ENCODE results near the gene DCC.

DCC gene

DNA sequence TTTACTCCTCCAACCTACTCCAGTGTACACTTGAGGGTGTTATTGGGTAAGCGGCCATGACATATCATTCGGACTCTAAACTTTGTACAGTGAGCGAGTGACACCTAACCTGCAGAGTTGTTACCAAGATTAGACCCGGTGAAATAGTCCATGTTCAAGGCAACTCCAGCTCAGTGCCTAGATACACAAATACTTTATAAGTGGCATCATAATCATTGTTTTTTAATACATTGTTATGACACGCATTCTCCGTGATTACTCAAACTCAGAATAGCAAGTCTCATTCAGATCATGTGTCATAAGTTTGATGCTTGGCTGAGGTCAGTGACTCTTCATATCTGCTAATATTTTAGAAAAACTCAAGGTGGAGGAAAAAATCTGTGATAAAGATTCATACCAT lies 597.8 kb downstream of the DCC start:
- no peak for DNase-seq (ENCODE audit: low read depth)
- Histone ChIP-seq H3K4me1 (ENCODE audit: control insufficient read depth, insufficient read depth, low read length) (no peaks in the 10 kb centered on the region), H3K36me3 (ENCODE audit: control insufficient read depth, insufficient read depth, low read length, severe bottlenecking) (no peaks in the 10 kb centered on the region), H3K27me3 (replicated peaks; ENCODE audit: control insufficient read depth, insufficient read depth, low read length) (no peaks in the 10 kb centered on the region), H3K9ac (ENCODE audit: low read length) (no peak overlapping the region), H3K4me3 (ENCODE audit: low read length) (no peak overlapping the region), H3K9me3 (ENCODE audit: control insufficient read depth, low read length) (no peaks in the 10 kb centered on the region)

DNA sequence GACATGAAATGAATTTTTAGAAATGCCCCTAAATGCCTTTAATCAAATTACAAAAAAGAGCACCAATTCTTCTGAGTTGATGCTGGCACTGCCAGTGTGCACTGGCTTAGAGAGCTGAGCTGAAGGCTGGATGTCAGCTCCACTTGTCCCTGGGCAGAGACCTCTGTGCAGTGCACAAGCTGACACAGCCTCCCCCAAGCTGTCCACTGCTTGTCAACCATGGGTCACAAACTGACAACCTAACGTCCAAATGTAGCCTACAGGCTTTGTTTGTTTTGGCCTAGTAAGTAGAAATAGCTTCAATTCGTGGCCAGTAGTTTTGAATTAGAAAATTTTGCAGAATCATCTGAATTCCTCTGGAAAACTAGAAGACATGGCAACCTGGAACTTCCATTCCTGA lies 605.6 kb downstream of the DCC start:
- DNase-seq (ENCODE audit: low read depth) = no peak
- Histone ChIP-seq H3K9ac (ENCODE audit: low read length) (no peak overlapping the region), H3K27me3 (replicated peaks; ENCODE audit: control insufficient read depth, insufficient read depth, low read length) (no peaks in the 10 kb centered on the region), H3K4me3 (ENCODE audit: low read length) (no peak overlapping the region), H3K36me3 (ENCODE audit: control insufficient read depth, insufficient read depth, low read length, severe bottlenecking) (no peaks in the 10 kb centered on the region), H3K9me3 (ENCODE audit: control insufficient read depth, low read length) (no peaks in the 10 kb centered on the region), H3K4me1 (ENCODE audit: control insufficient read depth, insufficient read depth, low read length) (no peaks in the 10 kb centered on the region)

DNA sequence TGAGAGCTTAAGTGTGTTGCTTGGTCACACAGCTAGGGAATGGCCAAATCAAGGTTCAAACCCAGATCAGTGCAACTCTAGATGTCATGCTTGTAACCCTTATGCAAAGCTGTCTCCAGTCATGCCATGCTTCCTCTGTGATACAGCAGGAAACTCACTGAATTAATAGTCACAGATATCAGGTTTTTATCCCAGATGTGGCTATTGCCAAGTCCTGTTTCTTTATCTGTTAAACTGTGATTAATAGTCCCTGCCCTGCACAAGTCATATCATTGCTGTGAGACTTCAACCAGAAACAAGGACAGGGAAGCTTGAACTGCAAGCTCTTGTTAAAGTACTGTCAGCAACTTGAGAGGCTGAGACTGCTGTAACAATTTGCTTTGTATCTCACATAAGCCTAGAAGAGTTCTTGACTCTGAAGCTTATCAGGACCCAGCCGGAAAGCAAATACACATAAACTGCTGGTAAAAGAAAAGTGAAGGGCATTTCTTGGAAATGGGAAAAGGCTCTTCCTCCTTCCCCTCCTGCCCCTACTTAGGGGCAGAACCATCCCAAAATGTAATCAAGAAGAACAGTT lies 609.0 kb downstream of the DCC start:
- Histone ChIP-seq H3K4me1 (ENCODE audit: control insufficient read depth, insufficient read depth, low read length) (no peaks in the 10 kb centered on the region), H3K9ac (ENCODE audit: low read length) (no peak overlapping the region), H3K27me3 (replicated peaks; ENCODE audit: control insufficient read depth, insufficient read depth, low read length) (no peaks in the 10 kb centered on the region), H3K36me3 (ENCODE audit: control insufficient read depth, insufficient read depth, low read length, severe bottlenecking) (no peaks in the 10 kb centered on the region), H3K9me3 (ENCODE audit: control insufficient read depth, low read length) (no peaks in the 10 kb centered on the region), H3K4me3 (ENCODE audit: low read length) (no peak overlapping the region)
- no peak for DNase-seq (ENCODE audit: low read depth)

DNA sequence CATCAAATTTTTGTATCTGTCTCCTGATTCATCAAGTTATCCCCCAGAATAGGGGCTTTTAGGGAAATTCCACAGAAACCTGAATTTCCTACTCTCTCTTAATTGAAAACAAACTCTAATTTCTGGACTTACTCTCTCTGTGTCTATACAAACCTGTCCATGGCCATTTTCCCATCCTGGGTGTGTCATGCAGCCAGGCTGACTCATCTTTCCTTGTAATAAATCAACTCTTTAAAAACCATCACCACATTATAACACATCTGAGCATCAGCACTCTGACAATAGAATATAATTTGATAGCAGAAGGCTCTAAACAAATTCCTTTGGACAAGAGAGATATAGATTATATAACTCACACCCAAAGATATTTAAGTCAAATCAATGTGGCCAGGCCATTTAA lies 610.2 kb downstream of the DCC start:
- Histone ChIP-seq H3K9ac (ENCODE audit: low read length) (no peak overlapping the region), H3K4me3 (ENCODE audit: low read length) (no peak overlapping the region), H3K27me3 (replicated peaks; ENCODE audit: control insufficient read depth, insufficient read depth, low read length) (no peaks in the 10 kb centered on the region), H3K9me3 (ENCODE audit: control insufficient read depth, low read length) (no peaks in the 10 kb centered on the region), H3K36me3 (ENCODE audit: control insufficient read depth, insufficient read depth, low read length, severe bottlenecking) (no peaks in the 10 kb centered on the region), H3K4me1 (ENCODE audit: control insufficient read depth, insufficient read depth, low read length) (no peaks in the 10 kb centered on the region)
- no peak for DNase-seq (ENCODE audit: low read depth)

DNA sequence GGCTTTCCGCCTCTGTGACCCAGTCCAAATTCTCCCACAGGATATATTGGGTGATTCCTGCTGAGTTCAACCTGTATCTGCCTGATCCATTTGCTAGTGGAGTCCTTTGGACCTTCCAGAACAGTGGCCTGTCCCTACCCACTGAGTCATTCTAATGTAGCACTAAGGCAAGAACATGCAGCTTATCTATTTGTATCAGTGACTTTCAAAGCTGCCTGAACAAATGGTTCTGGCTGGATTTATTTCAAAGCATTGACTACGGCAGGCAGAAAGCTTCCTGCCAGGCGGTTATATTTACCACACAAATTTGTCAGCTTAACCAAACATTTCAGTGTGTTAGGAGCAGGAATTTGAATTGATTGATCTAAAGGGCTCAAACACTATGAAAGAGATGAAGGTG lies 613.4 kb downstream of the DCC start:
- no peak for DNase-seq (ENCODE audit: low read depth)
- Histone ChIP-seq H3K4me1 (ENCODE audit: control insufficient read depth, insufficient read depth, low read length) (no peaks in the 10 kb centered on the region), H3K36me3 (ENCODE audit: control insufficient read depth, insufficient read depth, low read length, severe bottlenecking) (no peaks in the 10 kb centered on the region), H3K9me3 (ENCODE audit: control insufficient read depth, low read length) (no peaks in the 10 kb centered on the region), H3K27me3 (replicated peaks; ENCODE audit: control insufficient read depth, insufficient read depth, low read length) (no peaks in the 10 kb centered on the region), H3K4me3 (ENCODE audit: low read length) (no peak overlapping the region), H3K9ac (ENCODE audit: low read length) (no peak overlapping the region)

DNA sequence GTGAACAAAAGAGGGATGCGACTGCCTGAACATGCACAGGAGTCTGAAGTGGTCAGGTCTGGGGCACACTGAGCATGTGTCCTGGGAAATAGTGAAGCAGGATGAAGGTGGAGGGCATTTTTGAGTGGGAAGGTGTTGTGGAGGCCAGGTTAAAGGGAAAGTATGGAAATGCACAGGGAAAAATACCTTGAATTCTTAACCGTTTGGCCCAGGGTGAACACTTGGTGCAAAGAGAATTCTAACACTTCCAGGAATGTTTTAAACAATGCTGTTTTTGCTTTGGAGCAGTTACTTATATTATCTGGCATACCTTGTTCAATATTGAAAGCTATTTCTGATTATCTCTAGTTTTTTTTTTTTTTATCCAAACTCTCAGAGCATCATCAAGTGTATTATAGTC lies 623.5 kb downstream of the DCC start:
- Histone ChIP-seq H3K27me3 (replicated peaks; ENCODE audit: control insufficient read depth, insufficient read depth, low read length) (no peaks in the 10 kb centered on the region), H3K9me3 (ENCODE audit: control insufficient read depth, low read length) (no peaks in the 10 kb centered on the region), H3K9ac (ENCODE audit: low read length) (no peak overlapping the region), H3K36me3 (ENCODE audit: control insufficient read depth, insufficient read depth, low read length, severe bottlenecking) (no peaks in the 10 kb centered on the region), H3K4me1 (ENCODE audit: control insufficient read depth, insufficient read depth, low read length) (no peaks in the 10 kb centered on the region), H3K4me3 (ENCODE audit: low read length) (no peak overlapping the region)
- DNase-seq (ENCODE audit: low read depth) = no peak

DNA sequence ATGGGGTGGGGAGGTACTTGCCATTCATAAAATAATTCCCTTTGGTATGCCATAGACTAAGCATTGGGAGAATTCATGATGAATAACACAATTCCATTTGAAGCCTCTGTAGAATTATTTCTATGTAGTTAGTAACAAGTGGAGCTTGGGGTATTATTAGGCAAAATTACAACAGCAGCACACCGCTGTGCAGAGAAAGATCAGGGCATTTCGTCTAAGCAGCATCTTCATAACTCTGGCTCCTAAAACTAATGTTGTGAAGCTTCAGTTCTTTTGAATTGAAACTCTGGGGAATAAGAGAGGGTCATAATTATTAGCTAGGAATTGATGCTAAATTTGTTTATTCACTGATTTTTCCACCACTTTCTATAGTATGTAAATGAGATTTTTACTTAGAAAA lies 630.7 kb downstream of the DCC start:
- Histone ChIP-seq H3K4me1 (ENCODE audit: control insufficient read depth, insufficient read depth, low read length) (no peaks in the 10 kb centered on the region), H3K27me3 (replicated peaks; ENCODE audit: control insufficient read depth, insufficient read depth, low read length) (no peaks in the 10 kb centered on the region), H3K36me3 (ENCODE audit: control insufficient read depth, insufficient read depth, low read length, severe bottlenecking) (no peaks in the 10 kb centered on the region), H3K9ac (ENCODE audit: low read length) (no peak overlapping the region), H3K4me3 (ENCODE audit: low read length) (no peak overlapping the region), H3K9me3 (ENCODE audit: control insufficient read depth, low read length) (no peaks in the 10 kb centered on the region)
- DNase-seq (ENCODE audit: low read depth) = no peak

DNA sequence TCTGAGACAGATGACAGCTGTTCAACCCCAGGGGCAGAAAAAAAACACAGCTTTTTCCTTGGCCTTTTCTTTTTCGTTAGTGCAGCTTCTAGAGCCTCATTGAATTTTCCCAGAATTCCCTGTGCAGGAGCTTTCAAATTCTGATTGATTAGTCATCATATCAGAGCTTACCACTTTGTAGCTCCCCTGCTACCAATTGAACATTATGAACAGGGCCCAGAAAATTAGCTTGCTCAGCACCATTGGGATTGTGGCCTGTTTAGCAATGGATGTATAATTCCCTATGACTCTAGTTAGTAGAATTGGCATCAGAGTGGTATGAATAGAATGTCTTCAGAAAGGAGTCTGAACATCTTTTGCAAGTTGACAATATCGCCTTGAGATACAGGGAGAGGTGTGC lies 631.1 kb downstream of the DCC start:
- no peak overlapping the region for H3K4me3 ChIP-seq (ENCODE audit: low read length)
- H3K27me3 ChIP-seq (replicated peaks; ENCODE audit: control insufficient read depth, insufficient read depth, low read length) = no peaks in the 10 kb centered on the region
- no peak overlapping the region for H3K9ac ChIP-seq (ENCODE audit: low read length)
- no peaks in the 10 kb centered on the region for H3K9me3 ChIP-seq (ENCODE audit: control insufficient read depth, low read length)
- DNase-seq (ENCODE audit: low read depth) = no peak
- H3K4me1 ChIP-seq (ENCODE audit: control insufficient read depth, insufficient read depth, low read length) = no peaks in the 10 kb centered on the region
- H3K36me3 ChIP-seq (ENCODE audit: control insufficient read depth, insufficient read depth, low read length, severe bottlenecking) = no peaks in the 10 kb centered on the region

DNA sequence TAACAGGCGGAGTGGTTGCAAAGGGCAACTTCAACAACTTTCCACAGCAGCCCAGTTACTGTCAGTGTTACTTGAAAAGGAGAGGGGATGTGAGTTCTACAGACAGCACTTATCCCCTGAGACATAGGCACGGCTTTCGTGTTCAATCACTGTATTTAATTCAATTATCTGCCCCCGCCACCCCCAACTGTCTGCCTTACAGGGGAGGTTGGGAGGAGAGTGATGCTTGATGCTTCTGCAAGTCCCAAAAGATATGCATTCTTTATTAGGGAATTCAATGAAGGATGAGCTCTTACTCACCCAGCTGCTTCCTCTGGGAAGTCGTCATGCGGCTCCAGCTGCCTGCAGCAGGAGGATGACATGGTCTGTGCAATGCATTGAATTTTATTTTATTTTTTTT lies 639.9 kb downstream of the DCC start:
- Histone ChIP-seq H3K9me3 (ENCODE audit: control insufficient read depth, low read length) (no peaks in the 10 kb centered on the region), H3K9ac (ENCODE audit: low read length) (no peak overlapping the region), H3K36me3 (ENCODE audit: control insufficient read depth, insufficient read depth, low read length, severe bottlenecking) (no peaks in the 10 kb centered on the region), H3K27me3 (replicated peaks; ENCODE audit: control insufficient read depth, insufficient read depth, low read length) (no peaks in the 10 kb centered on the region), H3K4me1 (ENCODE audit: control insufficient read depth, insufficient read depth, low read length) (no peaks in the 10 kb centered on the region), H3K4me3 (ENCODE audit: low read length) (no peak overlapping the region)
- DNase-seq (ENCODE audit: low read depth) = no peak

DNA sequence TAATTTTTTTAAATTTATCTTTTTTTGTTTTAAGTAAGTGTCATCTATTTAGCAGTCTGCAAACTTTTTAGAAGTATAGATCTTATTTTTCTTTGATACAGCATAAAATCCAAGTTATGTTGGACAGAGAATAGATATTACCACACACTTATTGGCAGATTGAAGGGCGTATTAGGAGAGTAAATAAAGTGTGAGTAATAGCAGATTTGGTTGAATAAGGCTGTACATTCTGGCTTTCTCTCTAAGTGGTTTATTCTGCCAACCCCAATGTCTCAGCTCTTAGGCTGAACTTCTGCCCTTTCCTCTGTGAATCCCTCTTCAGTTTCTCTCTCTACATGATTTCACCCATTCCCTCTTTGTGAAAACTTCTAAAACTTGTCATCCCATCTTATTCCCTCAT lies 651.2 kb downstream of the DCC start:
- no peak for DNase-seq (ENCODE audit: low read depth)
- Histone ChIP-seq H3K4me1 (ENCODE audit: control insufficient read depth, insufficient read depth, low read length) (no peaks in the 10 kb centered on the region), H3K4me3 (ENCODE audit: low read length) (no peak overlapping the region), H3K9me3 (ENCODE audit: control insufficient read depth, low read length) (no peaks in the 10 kb centered on the region), H3K36me3 (ENCODE audit: control insufficient read depth, insufficient read depth, low read length, severe bottlenecking) (no peaks in the 10 kb centered on the region), H3K9ac (ENCODE audit: low read length) (no peak overlapping the region), H3K27me3 (replicated peaks; ENCODE audit: control insufficient read depth, insufficient read depth, low read length) (no peaks in the 10 kb centered on the region)

DNA sequence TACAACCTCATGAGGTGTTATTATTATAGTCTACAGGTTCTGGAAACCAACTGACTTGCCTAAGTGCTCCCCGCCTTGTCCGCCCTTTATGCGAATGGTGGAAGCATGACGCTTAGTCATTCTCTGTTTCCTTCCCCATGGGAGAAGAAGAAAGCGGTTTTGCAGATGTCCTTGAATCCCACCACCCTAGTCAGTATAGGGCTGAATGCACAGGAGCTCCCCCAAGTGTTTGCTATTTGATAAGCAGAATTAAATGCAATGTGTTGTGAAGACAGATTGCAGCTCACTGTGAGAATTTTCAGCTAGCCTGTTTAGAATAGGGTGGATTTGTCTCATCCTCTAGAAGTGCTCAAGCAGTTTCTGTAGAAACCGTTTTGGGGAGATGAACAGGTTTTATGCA lies 652.0 kb downstream of the DCC start:
- H3K27me3 ChIP-seq (replicated peaks; ENCODE audit: control insufficient read depth, insufficient read depth, low read length) = no peaks in the 10 kb centered on the region
- H3K4me1 ChIP-seq (ENCODE audit: control insufficient read depth, insufficient read depth, low read length) = no peaks in the 10 kb centered on the region
- no peak overlapping the region for H3K4me3 ChIP-seq (ENCODE audit: low read length)
- H3K9ac ChIP-seq (ENCODE audit: low read length) = no peak overlapping the region
- peak; percentile 7 for DNase-seq (ENCODE audit: low read depth)
- no peaks in the 10 kb centered on the region for H3K36me3 ChIP-seq (ENCODE audit: control insufficient read depth, insufficient read depth, low read length, severe bottlenecking)
- no peaks in the 10 kb centered on the region for H3K9me3 ChIP-seq (ENCODE audit: control insufficient read depth, low read length)

DNA sequence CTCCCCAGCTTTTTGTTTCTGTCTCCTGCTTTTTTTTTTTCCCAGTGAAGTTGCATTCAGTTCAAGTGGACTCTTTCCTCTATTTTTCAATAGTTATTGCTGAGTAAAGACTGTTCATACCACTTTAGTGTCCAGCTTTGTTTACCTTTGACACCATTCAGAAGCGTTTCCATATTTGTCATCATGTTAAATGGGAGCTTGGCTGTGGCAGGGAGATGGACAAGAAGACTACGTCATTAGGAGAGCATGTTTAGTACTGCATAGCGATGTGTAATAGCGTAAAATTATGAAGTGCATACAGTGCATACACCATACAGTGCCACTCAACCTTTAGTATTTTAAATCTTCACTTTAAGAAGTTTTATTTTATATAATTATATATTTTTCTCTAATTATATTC lies 655.9 kb downstream of the DCC start:
- Histone ChIP-seq H3K9ac (ENCODE audit: low read length) (no peak overlapping the region), H3K27me3 (replicated peaks; ENCODE audit: control insufficient read depth, insufficient read depth, low read length) (no peaks in the 10 kb centered on the region), H3K4me3 (ENCODE audit: low read length) (no peak overlapping the region), H3K4me1 (ENCODE audit: control insufficient read depth, insufficient read depth, low read length) (no peaks in the 10 kb centered on the region), H3K9me3 (ENCODE audit: control insufficient read depth, low read length) (no peaks in the 10 kb centered on the region), H3K36me3 (ENCODE audit: control insufficient read depth, insufficient read depth, low read length, severe bottlenecking) (no peaks in the 10 kb centered on the region)
- DNase-seq (ENCODE audit: low read depth) = no peak

All from adipocyte (in vitro differentiated cells).